HG03378 (cell line): ENCODE data around the gene ZNF680.
"Not testable (repeated sequence)": the region's sequence is repeated elsewhere in the genome, so short reads cannot be mapped to it uniquely, and the experiment has no call there.

Experiments used
- ATAC-seq: cut with Tn5 transposase; IDR thresholded peaks from one replicate; pipeline ENCODE4 v1.9.1; 2021; ENCODE audit warnings: mild to moderate bottlenecking, moderate library complexity; ENCODE audit not compliant: unreplicated experiment

Gene ZNF680

DNA sequence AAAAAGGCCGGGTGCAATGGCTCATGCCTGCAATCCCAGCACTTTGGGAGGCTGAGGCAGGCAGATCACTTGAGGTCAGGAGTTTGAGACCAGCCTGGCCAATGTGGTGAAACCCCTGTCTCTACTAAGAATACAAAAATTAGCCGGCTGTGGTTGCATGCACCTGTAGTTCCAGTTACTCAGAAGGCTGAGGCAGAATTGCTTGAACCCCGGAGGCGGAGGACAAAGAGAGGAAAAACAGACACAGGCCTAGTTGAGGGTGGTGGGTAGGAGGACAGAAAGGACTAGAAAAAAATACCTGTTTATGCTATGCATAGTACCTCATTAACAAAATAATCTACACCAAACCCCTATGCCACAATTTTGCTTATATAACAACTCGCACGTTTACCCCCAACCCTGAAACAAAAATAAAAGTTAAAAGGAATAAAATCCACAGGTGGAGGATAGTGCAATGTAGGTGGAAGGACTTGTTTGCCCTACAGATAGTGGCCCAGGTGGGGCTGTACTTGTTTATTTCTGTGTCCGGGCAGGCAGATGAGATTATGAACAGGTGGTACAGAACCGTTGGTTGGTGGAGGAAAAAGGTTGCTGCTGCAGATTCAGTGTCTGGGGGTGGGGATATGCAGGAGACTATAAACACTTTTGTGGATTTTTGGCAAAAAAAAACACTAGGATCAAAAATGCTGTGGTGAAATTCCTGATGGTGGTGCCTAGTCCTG, 5.1 kb downstream of the ZNF680 start:
- ATAC-seq = no peak

DNA sequence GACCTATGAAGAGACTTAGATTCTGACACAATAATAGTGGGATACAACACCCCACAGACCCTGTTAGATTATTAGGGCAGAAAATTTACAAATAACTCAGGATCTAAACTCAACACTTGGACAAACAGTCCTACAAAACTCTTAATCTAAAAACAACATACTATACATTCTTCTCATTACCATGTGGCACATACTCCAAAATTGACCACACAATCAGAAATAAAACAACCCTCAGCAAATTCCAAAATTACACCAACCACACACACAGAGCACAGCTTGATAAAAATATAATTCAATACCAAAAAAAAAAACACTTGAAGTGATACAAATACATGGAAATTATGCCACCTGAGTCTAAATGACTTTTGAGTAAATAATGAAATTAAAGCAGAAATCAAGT, 7.8 kb downstream of the ZNF680 start:
- ATAC-seq = no peak

DNA sequence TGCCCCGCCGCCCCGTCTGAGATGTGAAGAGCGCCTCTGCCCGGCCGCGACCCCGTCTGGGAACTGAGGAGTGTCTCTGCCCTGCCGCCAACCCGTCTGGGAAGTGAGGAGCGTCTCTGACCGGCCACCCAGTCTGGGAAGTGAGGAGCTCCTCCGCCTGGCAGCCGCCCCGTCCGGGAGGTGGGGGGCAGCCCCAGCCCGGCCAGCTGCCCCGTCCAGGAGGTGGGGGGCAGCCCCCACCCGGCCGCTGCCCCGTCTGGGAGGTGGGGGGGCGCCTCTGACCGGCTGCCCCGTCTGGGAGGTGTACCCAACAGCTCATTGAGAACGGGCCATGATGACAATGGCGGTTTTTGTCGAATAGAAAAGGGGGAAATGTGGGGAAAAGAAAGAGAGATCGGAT, 8.7 kb downstream of the ZNF680 start:
- ATAC-seq = not testable (repeated sequence)

DNA sequence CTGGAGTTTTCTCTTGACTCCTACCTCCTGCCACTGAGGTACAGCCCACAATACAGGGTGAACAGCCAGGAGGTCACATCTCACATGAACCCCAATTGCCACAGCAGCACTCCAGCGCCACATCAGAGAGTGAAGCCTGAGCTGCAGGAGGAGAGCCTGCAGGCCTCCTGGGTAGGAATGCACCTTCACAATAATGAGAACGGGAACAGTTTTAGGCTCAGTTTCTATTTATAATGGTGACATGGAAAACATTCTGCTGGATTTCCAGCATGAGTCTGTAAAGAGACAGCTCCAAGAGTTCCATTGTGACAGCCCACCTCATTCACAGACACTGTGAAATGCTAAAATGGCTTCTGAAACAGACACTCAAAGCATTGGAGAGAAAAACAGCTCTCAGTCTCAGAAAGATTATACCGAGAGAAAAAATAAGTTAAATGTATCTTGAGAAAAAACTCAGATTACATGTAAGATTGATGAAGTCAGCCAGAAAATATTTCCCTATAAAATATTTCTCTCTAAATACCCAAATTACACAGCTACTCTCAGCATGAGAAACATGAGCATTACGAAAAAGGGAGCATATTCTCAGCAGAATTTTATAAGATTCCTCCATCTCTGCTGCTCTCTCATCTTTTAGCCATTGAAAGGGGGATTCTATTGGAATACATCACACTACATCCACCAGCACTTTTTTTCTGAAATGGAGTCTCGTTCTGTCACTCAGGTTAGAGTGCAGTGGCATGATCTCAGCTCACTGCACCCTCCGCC, 11.3 kb downstream of the ZNF680 start:
- no peak for ATAC-seq

DNA sequence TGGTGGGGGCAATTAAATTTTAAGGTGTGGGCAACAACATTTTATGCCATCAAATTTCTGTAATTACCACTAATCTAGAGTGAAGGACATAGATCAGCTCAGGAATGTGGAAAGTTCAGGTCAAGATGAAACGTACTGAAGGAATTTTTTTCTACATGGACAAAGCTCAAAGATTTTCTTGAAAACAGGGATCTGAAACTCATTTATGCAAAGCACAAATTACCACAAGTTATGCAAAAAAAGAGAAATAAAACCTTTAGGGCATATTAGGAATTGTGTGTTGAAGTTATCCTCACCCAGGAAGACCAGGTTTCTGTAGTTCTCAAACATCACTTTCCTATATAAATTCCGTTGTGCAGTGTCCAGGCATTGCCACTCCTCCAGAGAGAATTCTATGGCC, 18.9 kb downstream of the ZNF680 start:
- no peak for ATAC-seq

DNA sequence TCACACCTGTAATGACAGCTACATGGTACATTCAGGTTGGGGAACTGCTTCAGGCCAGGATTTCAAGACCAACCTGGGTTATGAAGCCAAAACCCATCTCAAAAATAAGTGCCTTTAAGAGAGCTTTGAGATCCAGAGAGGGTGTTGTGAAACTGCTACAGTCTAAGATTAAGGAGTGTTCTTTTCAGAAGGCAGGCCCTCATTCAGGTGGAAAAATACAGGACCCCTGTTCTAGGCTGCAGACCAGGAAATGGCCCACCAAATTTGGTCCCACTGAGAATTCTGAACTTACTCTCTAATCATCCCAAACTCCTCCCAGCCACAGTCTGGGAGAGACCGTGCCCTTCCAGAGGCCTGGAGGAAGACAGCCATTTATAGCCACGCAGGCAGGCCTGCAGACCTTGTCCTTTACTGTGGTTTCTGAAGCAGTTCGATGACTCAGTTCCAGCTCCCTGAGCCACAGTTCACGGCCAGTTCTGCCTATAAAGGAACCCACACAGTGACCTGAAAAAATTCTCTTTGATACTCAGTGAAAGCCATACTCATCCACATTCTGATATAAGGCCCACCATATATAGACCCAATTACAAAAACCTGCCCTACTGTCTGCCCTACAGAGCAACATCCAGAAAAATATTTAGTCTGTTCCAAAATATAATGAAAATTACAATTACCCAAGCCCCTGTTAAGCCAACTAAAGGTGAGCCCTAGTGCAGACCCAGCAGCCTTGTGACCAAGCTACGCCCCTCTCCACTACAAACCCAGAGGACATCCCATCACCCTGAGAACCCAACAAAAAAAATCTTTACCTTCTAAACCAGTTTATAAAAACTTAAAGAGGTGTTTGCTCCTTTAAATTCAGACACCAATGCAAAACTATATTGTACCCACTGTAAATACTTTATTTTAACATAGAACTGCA, 21.2 kb downstream of the ZNF680 start:
- ATAC-seq = no peak

DNA sequence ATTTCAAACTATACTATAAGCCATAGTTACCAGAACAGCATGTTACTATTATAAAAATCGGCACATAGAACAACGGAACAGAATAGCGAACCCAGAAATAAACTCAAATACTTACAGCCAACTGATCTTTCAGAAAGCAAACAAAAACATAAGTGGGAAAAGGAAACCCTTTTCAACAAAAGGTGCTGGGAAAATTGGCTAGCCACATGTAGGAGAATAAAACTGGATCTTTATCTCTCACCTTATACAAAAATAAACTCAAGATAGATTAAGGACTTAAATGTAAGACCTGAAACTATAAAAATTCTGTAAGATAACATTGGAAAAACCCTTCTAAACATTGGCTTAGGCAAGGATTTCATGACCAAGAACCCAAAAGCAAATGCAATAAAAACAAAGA, 29.1 kb downstream of the ZNF680 start:
- ATAC-seq = no peak

DNA sequence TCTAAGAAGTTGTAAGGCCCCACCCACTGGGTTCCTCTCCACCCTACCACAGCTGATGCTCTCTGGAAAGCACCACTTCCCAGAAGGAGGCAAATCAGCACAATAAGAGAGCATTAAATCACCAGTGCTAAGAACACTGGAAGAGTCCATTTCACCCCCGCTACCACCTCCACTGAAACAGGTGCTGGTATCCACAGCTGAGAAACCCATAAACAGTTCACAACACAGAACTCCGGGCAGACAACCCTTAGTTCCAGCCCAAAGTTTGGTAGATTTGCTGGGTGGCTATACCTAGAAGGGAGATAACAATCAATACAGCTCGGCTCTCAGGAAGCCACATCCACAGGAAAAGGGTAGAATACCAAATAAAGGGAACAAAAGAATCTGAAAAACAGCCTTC, 34.1 kb downstream of the ZNF680 start:
- ATAC-seq = no peak

DNA sequence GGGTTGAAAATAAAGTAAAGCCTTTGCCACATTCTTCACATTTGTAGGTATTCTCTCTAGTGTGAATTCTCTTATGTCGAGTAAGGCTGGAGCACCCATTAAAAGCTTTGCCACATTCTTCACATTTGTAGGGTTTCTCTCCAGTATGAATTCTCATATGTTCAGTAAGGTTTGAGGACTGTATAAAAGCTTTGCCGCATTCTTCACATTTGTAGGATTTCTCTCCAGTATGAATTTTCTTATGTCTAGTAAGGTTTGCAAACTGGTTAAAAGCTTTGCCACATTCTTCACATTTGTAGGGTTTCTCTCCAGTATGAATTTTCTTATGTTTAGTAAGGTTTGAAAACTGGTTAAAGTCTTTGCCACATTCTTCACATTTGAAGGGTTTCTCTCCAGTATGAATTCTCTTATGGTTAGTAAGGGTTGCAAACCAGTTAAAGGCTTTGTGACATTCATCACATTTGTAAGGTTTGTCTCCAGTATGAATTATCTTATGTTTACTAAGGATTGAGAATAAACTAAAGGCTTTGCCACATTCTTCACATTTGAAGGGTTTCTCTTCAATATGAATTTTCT, 41.4 kb downstream of the ZNF680 start:
- no peak for ATAC-seq

DNA sequence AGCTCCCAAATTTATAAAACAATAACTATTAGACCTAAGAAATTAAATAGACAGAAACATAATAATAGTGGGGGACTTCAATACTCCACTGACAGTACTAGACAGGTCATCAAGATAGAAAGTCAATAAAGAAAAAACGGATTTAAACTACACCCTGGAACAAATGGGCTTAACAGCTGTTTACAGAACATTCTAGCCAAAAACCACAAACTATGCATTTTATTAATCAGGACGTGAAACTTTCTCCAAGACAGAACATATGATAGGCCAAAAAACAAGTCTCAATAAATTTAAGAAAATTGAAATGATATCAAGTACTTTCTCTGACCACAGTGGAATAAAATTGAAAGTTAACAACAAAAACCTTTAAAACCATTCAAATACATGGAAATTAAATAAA, 46.4 kb downstream of the ZNF680 start:
- no peak for ATAC-seq

DNA sequence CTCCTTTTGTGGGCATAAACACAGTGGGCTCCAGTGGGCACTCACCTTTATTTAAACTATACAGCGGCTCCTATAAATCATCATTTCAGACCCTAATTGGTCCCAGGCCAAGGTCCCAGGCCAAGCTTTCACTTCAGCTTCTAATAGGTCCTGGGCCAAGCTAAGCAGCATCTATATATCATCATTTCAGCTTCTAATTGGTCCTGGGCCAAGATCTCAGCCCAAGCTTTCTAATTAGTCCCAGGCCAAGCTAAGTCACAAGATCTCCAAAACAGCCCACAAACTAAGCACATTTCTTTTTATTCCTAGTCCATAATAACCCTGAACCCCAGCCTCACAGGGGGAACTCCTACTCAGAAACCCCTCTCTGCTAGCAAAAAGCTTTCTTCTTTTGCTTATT, 47.1 kb downstream of the ZNF680 start:
- no peak for ATAC-seq

DNA sequence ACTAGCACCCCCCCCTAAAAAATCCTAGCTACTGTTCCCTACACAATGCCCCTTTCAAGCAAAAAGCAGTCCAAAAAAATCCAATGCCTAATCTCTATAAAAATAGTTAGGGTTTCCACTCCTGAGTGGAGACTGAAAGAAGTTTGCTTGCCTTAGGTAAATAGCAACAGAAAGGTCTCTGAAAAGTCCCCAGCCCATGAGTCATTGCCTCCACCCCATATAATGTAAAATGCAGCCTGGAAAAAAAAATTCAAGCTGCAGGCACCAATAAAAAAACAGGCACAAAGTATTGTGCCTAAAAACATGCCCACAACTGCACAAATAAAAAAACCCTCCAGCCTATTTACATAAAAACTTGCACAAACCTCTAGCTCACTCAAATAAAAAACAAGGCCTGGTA, 47.5 kb downstream of the ZNF680 start:
- ATAC-seq = no peak

DNA sequence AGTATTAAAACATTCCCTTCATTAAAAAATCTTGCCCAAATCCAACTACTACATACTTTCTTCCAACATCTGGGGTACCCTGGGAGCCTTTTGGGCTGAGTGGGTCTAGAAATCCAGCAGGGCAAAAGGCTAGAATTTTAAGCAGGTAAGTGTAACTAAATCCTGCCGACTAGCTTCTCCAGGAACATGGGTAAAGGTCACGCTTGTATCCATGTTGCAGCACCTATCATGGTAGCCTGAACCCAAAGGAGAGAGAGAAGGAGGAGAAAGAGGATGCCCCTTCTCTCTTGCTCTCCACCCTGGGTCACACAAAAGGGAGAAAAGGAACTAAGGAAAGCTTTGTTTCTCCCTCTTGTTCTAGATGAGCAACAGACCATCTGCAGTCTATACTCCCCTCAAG, 53.3 kb downstream of the ZNF680 start:
- no peak for ATAC-seq

DNA sequence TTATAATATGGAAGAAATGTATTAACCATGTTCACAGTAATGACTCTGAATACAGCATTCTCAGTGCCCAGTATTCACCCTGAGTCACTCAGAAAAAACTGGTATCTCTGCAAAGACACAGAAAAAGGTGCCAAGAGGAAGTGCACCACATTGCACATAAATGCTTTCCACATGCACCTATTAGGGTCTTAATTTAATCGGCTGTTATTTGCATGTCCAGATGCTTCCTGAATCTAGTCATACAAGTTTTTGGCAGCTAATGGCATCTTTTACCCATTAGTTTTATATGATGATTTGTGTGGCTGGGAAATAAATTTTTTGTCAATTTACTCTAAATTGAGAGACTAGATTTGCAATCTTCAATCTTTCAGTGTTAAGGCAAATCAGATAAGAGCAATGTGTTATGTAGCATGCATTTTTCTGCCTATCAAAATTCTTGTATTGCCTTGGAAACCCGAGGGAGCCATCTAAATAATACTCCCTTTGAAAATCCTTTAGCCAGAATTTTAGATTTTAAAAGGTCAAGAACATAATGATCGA, 58.2 kb downstream of the ZNF680 start:
- no peak for ATAC-seq

DNA sequence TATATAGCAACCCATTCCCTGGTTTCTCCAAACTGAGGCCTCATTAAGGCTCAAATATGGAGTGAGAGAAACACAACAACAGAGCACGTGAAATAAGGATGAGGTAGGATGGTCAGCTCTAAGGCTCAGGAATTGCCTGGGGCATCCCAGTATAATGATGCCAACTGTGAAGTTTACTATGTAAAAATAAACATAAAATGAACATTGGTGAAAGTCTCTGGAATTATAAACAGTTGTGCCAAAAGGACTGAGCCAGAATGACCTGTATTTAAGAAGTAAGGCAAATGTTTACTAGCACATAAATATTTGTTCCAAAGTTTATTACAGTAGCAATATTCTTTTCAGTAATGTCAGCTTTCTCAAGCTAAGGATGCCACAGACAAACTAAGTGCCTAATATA, 64.6 kb downstream of the ZNF680 start:
- no peak for ATAC-seq

DNA sequence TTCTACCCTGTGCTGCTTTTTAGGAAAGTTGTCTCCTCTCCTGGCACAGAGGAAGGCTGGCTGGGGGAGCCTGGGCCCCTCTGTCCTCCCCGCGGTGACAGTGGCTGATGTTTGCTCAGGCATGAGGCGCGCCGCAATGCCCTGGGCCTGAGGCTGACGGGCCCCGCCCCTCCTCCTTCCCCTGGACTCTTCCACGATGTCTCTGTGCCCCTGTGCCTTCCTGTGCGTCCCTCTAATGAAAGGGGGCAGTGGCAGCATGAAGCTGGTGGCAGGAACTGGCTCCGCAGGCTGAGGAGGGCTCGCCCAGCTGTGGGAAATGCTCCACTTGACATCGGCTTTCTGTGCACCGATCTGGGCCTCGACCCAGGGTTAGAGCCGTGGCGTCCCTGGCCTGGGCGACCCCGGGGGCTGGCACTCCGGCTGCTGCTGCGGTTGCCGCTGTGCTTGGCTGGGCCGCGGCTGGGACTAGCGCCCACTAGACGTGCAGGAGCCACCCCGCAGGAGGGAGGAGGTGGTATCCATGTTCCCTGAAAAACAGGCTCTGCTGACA, 67.9 kb downstream of the ZNF680 start:
- ATAC-seq = no peak

DNA sequence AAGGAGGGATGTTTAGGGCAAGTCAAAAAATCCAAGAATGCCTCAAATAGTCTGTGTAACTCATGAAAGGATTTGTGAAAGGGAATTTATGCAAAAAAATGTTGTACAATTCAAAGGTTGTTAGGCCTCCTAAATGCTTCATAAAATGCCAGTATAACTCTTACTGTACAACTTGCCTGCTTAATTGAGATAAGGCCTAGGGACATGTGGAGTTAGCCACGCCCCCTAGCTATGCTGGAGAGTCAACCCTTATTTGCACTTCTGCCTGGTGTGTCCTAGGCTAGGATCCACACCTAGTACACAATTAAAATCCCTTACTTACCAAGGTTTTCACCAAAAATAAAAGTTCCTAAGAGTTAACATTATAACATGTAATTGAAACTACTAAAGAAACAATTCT, 77.2 kb downstream of the ZNF680 start:
- ATAC-seq = no peak
